NT2/D1 (cell line): ENCODE results near the gene FCN3.

Experiments used
- YY1 ChIP-seq: IDR thresholded peaks from 2 replicates; pipeline ENCODE4 v1.6.1; 2011; ENCODE audit not compliant: insufficient read length, insufficient read depth
- ZNF274 ChIP-seq: IDR thresholded peaks from 2 replicates; pipeline ENCODE4 v1.6.1; 2011; ENCODE audit warnings: mild to moderate bottlenecking, low read depth, low read length

GRCh38 chr1:27372022-27372807, 2.4 kb downstream of the FCN3 start:
- TF ChIP-seq ZNF274 (no peak), YY1 (no peak)
